ENCODE data around the gene PRTFDC1. TPM values are rescaled to one million over a fixed set of nuclear protein-coding genes. Genes with fewer than 3 reads are reported as not detected.
A peak's percentile ranks its signal among the peaks of the same experiment; 100 is the strongest.
"Not testable (repeated sequence)": the region's sequence is repeated elsewhere in the genome, so short reads cannot be mapped to it uniquely, and the experiment has no call there.

PRTFDC1 gene
- total RNA-seq, 1 experiment from 2014 or later, result 7.9 TPM

DNA sequence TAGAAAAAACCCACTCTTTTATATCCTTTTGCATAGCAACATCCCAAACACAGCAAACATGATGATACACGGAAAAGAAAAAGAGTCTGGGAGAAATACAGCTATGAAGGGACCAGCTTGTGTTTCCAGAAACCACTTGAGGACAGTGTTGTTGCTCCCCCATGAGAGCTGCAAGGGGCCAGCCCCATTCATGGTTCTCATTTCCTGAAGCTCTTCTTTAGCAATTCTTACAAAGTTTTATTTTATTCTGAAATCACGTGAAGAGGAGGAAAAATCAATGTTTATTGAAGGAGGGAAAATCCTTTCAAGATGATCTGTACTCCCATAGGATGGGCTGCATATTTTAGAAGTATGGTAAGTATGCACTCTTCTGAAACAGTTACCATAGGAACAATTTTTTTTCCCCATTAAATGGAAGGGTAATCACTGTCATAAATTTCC lies 17.5 kb upstream of the PRTFDC1 start:
- in situ Hi-C loops (cut with HindIII; ENCODE audit: low pct_unique_long_range_greater_than_20kb, low sequenced_read_pairs), result no loop called here
- no peak for DNase-seq (ENCODE audit: low read depth)

DNA sequence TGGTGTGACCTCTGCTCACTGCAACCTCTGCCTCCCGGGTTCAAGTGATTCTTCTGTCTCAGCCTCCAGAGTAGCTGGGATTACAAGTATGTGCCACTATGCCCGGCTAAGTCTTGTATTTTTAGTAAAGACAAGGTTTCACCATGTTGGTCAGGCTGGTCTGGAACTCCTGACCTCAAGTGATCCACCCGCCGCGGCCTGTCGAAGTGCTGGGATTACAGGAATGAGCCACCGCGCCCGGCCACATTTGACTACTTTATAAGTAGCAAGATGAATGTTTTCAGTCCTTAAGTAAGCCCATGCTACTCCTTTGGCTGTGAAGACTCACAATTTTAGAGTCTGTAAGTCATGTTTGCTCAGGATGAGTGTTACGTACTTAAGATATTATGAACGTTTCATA lies 16.5 kb upstream of the PRTFDC1 start:
- in situ Hi-C loops (cut with HindIII; ENCODE audit: low pct_unique_long_range_greater_than_20kb, low sequenced_read_pairs); DNase-seq (ENCODE audit: low read depth): not testable (repeated sequence)

GRCh38 chr10:24968349-24968748 lies 15.9 kb upstream of the PRTFDC1 start:
- in situ Hi-C loops (cut with HindIII; ENCODE audit: low pct_unique_long_range_greater_than_20kb, low sequenced_read_pairs), result no loop called here

DNA sequence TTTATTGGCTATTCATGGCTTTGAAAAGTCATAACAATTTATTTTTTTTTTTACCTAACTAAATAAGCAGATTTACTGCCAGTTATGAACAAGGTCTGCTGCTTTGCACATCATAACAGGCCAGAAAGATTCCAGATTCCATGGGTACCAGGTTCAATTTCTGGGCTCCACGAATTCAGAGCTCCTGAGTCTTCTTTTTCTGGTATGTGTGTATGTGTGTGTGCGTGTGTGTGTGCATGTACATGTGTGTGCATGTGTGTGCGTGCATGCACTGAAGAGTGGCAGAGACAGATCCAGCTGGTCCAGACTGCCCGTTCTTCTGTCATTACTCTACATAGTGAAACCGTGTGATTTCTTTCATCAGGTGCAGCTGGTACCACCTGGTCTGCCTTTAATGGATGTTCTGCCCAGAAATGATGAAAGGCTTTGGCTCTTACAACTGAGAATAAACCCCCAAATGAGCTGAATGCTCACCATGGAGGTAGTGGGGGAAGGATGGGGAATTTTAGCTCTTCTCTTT lies 14.6 kb upstream of the PRTFDC1 start:
- in situ Hi-C loops (cut with HindIII; ENCODE audit: low pct_unique_long_range_greater_than_20kb, low sequenced_read_pairs), result no loop called here
- no peak for DNase-seq (ENCODE audit: low read depth)

More at GRCh38 chr10:24968349-24968748, 15.9 kb upstream of the PRTFDC1 start:
- no peak for DNase-seq (ENCODE audit: low read depth)

- DNase-seq (ENCODE audit: low read depth), result no peak
- in situ Hi-C loops (cut with HindIII; ENCODE audit: low pct_unique_long_range_greater_than_20kb, low sequenced_read_pairs), result no loop called here
Measured at GRCh38 chr10:24965051-24965450, 12.6 kb upstream of the PRTFDC1 start.

- in situ Hi-C loops (cut with HindIII; ENCODE audit: low pct_unique_long_range_greater_than_20kb, low sequenced_read_pairs), result no loop called here
- peak; percentile 66 for DNase-seq (ENCODE audit: low read depth)
Measured at GRCh38 chr10:24963521-24964041, 11.2 kb upstream of the PRTFDC1 start.

DNA sequence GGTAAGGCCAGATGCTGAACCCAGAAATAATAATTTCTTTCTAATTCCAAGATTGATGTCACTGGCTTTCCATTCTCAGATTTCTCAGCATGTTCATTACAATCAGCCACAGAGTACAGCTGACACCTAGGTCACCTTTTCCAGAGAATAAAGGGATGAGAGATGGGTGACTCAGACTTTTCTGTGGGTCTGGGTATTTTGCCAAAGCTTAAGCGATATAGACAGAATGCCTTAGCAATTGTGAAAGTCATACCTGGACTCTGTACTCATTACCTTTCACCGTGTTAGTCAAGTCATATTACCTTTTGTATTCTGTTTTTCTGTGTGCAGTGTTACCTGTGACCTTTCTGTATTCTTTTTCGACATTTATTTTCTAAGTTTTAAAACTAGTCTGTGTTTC lies 10.6 kb upstream of the PRTFDC1 start:
- peak; percentile 86 for DNase-seq (ENCODE audit: low read depth)
- in situ Hi-C loops (cut with HindIII; ENCODE audit: low pct_unique_long_range_greater_than_20kb, low sequenced_read_pairs), result no loop called here

GRCh38 chr10:24961582-24961981 lies 9.2 kb upstream of the PRTFDC1 start:
- in situ Hi-C loops (cut with HindIII; ENCODE audit: low pct_unique_long_range_greater_than_20kb, low sequenced_read_pairs), result no loop called here
- no peak for DNase-seq (ENCODE audit: low read depth)

- in situ Hi-C loops (cut with HindIII; ENCODE audit: low pct_unique_long_range_greater_than_20kb, low sequenced_read_pairs), result no loop called here
- DNase-seq (ENCODE audit: low read depth), result no peak
Measured at GRCh38 chr10:24959382-24959730, 7.0 kb upstream of the PRTFDC1 start.

DNA sequence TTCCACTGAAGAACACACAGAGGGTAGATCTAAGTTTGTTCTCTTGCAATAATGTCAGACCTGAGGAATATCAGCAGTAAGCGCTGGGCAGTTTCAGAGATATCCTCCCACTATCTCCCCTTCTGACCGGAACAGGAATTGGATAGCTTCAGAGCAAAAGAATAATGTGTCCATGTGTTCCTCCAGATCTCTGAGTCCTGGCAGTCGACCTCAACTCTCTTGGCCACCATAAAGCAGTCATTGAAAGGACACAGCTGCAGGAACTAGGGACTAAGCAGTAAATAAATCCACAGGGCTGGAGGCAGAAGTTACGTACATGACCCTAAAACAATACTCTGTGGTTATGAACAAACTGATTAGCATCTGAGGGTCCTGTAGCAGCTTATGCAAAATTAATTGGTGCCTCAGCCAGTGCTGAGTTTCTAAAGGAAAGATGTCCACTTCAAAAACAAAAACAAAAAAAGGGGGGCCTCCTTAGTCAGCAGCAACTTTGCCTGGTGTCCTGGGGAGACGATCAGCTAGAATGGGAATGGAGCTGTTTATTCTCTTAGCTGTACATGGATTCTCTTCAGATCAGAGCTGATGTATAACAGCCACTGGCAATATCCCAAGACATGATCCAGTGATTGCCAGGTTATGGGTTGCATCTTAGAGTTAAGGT lies 6.4 kb upstream of the PRTFDC1 start:
- DNase-seq (ENCODE audit: low read depth), result no peak
- in situ Hi-C loops (cut with HindIII; ENCODE audit: low pct_unique_long_range_greater_than_20kb, low sequenced_read_pairs), result no loop called here

DNA sequence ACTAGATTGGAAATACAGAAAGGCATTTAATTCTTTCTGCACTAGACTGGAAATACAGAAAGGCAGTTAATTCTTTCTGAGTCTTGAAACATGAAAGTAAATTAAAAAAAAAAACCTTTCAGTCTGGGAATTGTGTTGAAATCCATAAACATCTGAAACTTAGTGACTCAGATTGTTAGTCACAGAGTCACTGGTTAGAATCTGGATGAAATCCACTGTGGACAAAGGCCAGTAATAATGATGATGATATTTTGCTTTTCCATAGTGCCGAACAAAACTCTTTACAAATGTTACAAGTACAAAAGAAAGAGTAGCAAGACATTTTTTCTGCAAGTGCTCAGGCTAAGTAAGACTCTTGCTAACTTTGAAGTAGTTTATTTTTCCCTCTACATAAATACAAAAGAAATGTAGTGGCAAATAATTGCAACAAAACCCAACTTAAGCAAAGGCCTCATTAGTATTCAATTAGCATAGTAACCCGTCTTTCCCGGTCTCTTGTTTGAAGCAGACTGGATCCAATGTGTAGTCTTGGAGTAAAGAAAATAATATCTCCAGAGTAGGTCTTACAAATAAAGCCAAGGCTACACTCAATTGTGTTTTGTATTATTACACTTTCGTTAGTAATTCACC lies 5.8 kb upstream of the PRTFDC1 start:
- peak; percentile 38 for DNase-seq (ENCODE audit: low read depth)
- in situ Hi-C loops (cut with HindIII; ENCODE audit: low pct_unique_long_range_greater_than_20kb, low sequenced_read_pairs), result no loop called here

DNA sequence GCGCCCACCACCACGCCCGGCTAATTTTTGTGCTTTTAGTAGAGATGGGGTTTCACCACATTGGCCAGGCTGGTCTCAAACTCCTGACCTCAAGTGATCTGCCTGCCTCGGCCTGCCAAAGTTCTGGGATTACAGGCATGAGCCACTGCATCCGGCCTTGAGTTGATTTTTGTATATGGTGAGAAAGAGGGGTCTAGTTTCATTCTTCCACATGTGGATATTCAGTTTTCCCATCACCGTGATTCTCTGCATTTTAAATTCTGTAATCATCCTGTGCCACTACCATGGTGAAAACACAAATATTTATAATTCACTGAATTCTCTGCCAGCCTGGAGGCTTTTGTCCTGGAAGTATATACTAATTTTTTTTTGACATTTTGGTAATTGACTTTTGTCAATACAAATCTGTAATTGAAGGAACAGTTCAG lies 5.2 kb upstream of the PRTFDC1 start:
- DNase-seq (ENCODE audit: low read depth); in situ Hi-C loops (cut with HindIII; ENCODE audit: low pct_unique_long_range_greater_than_20kb, low sequenced_read_pairs): not testable (repeated sequence)

DNA sequence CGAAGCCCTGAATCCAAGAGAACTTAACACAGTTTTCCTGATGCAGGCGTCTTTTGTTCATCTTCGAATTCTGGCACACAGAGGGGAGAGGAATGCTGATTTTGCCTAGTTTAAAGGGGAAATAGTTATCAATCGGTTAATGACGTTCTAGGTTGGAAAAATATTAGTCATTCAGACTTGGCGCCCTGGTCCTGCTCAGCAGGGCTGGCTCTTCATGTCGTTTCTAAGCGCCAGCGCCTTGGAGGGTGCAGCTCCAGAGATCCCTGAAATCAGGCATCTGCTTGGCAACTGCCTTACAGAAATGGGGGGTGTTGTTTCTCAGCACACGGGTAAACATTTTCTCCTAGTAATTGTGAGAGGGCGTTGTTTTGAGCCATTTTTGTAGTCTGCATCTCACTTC lies 1.3 kb upstream of the PRTFDC1 start:
- in situ Hi-C loops (cut with HindIII; ENCODE audit: low pct_unique_long_range_greater_than_20kb, low sequenced_read_pairs), result no loop called here
- DNase-seq (ENCODE audit: low read depth), result no peak

DNA sequence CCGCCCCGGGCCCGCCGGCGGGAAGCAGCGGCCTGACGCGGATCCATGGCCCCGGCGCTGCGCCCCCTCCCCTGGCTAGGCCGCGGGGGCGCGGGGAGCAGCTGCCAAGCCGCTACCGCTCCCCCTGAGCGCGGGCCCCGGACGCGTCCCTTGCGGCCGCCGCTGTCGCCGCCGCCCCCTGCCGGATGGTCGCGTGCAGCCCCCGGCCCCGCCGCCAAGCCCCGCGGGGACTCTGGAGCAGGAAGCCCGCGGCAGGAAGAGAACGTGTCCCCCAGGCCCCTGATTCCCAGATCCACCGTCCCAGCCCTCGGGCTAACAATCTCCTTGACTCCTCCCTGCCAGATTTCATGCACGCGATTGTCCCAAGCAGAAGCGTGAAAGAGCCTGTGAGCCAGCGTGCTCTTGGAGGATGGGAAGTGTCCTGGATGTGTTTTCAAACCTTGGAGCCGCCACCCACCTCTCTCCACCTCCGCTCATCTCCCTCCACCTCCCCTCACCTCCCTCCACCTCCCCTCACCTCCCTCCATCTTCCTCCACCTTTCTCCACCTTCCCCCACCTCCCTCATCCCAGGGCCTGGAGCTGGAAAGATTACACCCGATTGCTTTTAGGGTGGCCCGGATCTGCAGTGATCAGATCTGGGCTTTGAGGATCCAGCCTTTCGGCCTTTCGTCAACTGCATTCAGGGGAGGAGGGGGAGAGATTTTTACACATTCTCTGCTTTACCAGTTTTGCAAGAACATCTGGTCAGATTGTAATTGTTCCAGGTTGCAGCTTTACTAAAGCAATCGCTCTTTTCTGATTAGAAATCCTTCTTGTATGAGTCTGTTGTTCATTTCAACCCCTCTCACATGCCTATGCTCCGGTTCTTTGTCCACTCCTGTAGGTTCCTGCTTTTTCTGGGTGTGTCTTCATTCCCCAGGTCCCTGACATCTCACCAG lies 570 bp upstream of the PRTFDC1 start:
- in situ Hi-C loops (cut with HindIII; ENCODE audit: low pct_unique_long_range_greater_than_20kb, low sequenced_read_pairs), result no loop called here
- no peak for DNase-seq (ENCODE audit: low read depth)

GRCh38 chr10:24951201-24952142 lies 934 bp downstream of the PRTFDC1 start:
- in situ Hi-C loops (cut with HindIII; ENCODE audit: low pct_unique_long_range_greater_than_20kb, low sequenced_read_pairs), result no loop called here
- peak; percentile 39 for DNase-seq (ENCODE audit: low read depth)

- in situ Hi-C loops (cut with HindIII; ENCODE audit: low pct_unique_long_range_greater_than_20kb, low sequenced_read_pairs), result no loop called here
- DNase-seq (ENCODE audit: low read depth), result no peak
Measured at GRCh38 chr10:24950439-24950838, 2.0 kb downstream of the PRTFDC1 start.

DNA sequence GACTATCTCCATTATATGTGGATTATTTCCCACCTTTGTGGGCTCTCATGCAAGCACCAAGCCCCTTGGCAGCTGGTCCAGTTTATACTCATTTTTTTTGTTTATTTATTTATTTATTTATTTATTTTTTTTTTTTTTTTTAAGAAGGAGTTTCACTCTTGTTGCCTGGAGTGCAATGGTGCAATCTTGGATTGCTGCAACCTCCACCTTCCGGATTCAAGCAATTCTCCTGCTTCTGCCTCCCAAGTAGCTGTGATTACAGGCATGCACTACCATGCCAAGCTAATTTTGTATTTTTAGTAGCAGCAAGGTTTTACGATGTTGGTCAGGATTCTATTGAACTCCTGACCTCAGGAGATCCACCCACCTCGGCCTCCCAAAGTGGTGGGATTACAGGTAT lies 2.8 kb downstream of the PRTFDC1 start:
- no peak for DNase-seq (ENCODE audit: low read depth)
- in situ Hi-C loops (cut with HindIII; ENCODE audit: low pct_unique_long_range_greater_than_20kb, low sequenced_read_pairs), result no loop called here

All from Caki2 (cell line).